Measurements from ENCODE around the gene KIT. TPM values are rescaled to one million over a fixed set of nuclear protein-coding genes. Genes with fewer than 3 reads are reported as not detected.
A peak's percentile ranks its signal among the peaks of the same experiment; 100 is the strongest.

The KIT gene
- total RNA-seq (10 to 100 TPM; 31.0 to 58.7 (median 40.3) TPM), polyA plus RNA-seq (1 to 10 TPM in 2 of 3 donors, under 1 TPM in 1; 0.69 to 2.8 (median 1.2) TPM)

- Histone ChIP-seq H3K9me3 (no peaks in the 10 kb centered on the region), H3K27ac (peak within 1 kb of the TSS in 3 of 4 donors; percentile 12 to 33 (median 25)), H3K4me1 (peaks cover 0 to 33% (median 31%) of the 10 kb centered on the region in 4 donors), H3K27me3 (peaks cover 24 to 58% (median 46%) of the 10 kb centered on the region in 3 donors), H3K36me3 (no peaks in the 10 kb centered on the region), H3K4me3 (peak within 1 kb of the TSS; percentile 27 to 58 (median 44))
- intact Hi-C loops (cut with DNase I) = no loop called here
- TF ChIP-seq POLR2AphosphoS5 (IDR thresholded peaks at IDR 0.05) (peak in 1 of 4 donors; percentile 25), EP300 (IDR thresholded peaks at IDR 0.05) (no peak), CTCF (IDR thresholded peaks at IDR 0.05) (no peak)
- WGBS, 2 donors = 1% methylated on average over 72 of the region's 72 CpGs
- DNase-seq = peak; percentile 71
Observed at GRCh38 chr4:54657551-54658251, at the start of gene KIT. KIT (plus strand) TSS chr4:54657957; CDS start chr4:54658015, 58 bp downstream.

- Histone ChIP-seq H3K27ac (no peak overlapping the region), H3K36me3 (no peaks in the 10 kb centered on the region), H3K9me3 (no peaks in the 10 kb centered on the region), H3K27me3 (no peaks in the 10 kb centered on the region), H3K4me1 (no peaks in the 10 kb centered on the region), H3K4me3 (no peak overlapping the region)
- TF ChIP-seq CTCF (IDR thresholded peaks at IDR 0.05) (no peak), EP300 (IDR thresholded peaks at IDR 0.05) (no peak), POLR2AphosphoS5 (IDR thresholded peaks at IDR 0.05) (no peak), POLR2A (IDR thresholded peaks at IDR 0.05) (no peak)
- DNase-seq = no peak
- intact Hi-C loops (cut with DNase I) = no loop called here
- 14 to 72% methylated on average over 1 of the region's 1 CpG for WGBS, 2 donors
Observed at GRCh38 chr4:54609310-54609709, 48.4 kb upstream of the KIT start.

DNA sequence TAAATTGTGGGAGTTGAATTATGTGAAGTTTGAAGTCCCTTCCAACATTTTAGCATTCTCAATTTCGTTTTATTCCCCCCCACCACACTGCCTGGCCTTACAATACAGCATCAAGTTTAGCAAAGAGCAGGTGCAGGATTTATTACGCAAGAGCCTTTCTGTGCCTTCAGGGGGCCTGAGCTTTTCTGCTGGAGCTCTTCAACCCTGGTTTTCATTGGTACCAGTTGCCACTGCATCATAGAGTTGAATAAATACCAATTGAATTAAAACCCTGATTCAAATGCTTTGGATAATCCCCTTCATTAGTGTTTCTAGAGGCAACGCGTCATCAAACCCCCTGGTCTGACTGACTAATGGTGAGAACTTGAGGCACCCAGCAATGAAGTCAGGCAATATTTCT lies 43.6 kb upstream of the KIT start:
- H3K4me3 ChIP-seq = no peak overlapping the region
- H3K27me3 ChIP-seq = no peaks in the 10 kb centered on the region
- TF ChIP-seq POLR2A (IDR thresholded peaks at IDR 0.05) (no peak), EP300 (IDR thresholded peaks at IDR 0.05) (no peak), POLR2AphosphoS5 (IDR thresholded peaks at IDR 0.05) (no peak), CTCF (IDR thresholded peaks at IDR 0.05) (no peak)
- H3K36me3 ChIP-seq = no peaks in the 10 kb centered on the region
- no peaks in the 10 kb centered on the region for H3K4me1 ChIP-seq
- intact Hi-C loops (cut with DNase I) = no loop called here
- H3K27ac ChIP-seq = no peak overlapping the region
- WGBS, 2 donors = 87 to 88% methylated on average over 4 of the region's 4 CpGs
- no peaks in the 10 kb centered on the region for H3K9me3 ChIP-seq
- no peak for DNase-seq

GRCh38 chr4:54620773-54621172 lies 37.0 kb upstream of the KIT start:
- 93 to 96% methylated on average over 3 of the region's 3 CpGs for WGBS, 2 donors
- intact Hi-C loops (cut with DNase I) = no loop called here
- H3K36me3 ChIP-seq = no peaks in the 10 kb centered on the region

More at GRCh38 chr4:54620773-54621172, 37.0 kb upstream of the KIT start:
- DNase-seq = no peak
- H3K27me3 ChIP-seq = no peaks in the 10 kb centered on the region
- peaks cover 0 to 6% (median 3%) of the 10 kb centered on the region in 4 donors for H3K4me1 ChIP-seq
- no peak overlapping the region for H3K27ac ChIP-seq
- no peaks in the 10 kb centered on the region for H3K9me3 ChIP-seq
- TF ChIP-seq CTCF (IDR thresholded peaks at IDR 0.05) (no peak), POLR2AphosphoS5 (IDR thresholded peaks at IDR 0.05) (no peak), POLR2A (IDR thresholded peaks at IDR 0.05) (no peak), EP300 (IDR thresholded peaks at IDR 0.05) (no peak)
- H3K4me3 ChIP-seq = no peak overlapping the region
